ENCODE measurements around the gene SLC12A5. TPM values are rescaled to one million over a fixed set of nuclear protein-coding genes. Genes with fewer than 3 reads are reported as not detected.

The SLC12A5 gene
- total RNA-seq, 6 experiments from 2014 or later = 0.32 to 0.91 (median 0.64) TPM; not detected in 3

GRCh38 chr20:46083101-46083500 is 54.1 kb downstream of the SLC12A5 start:
- TF ChIP-seq CTCF (IDR thresholded peaks at IDR 0.05) = no peak
- TF ChIP-seq POLR2A (IDR thresholded peaks at IDR 0.05) = no peak
- no peak for DNase-seq
- Histone ChIP-seq H3K9me3 (no peaks in the 10 kb centered on the region), H3K36me3 (peaks cover 0 to 8% (median 0%) of the 10 kb centered on the region in 4 donors), H3K27ac (no peak overlapping the region), H3K4me3 (no peak overlapping the region), H3K27me3 (no peaks in the 10 kb centered on the region), H3K4me1 (peaks cover 0 to 47% (median 12%) of the 10 kb centered on the region in 4 donors)
- 67% methylated on average over 6 of the region's 6 CpGs for WGBS (ENCODE audit: insufficient coverage, low coverage, low lambda C conversion rate, missing lambda C conversion rate)
- intact Hi-C loops (cut with DNase I) = no loop called here
- ATAC-seq = no peak

- no peaks in the 10 kb centered on the region for H3K27me3 ChIP-seq
- no peak overlapping the region for H3K4me3 ChIP-seq
- H3K4me1 ChIP-seq = peaks cover 0 to 52% (median 12%) of the 10 kb centered on the region in 4 donors
- WGBS (ENCODE audit: insufficient coverage, low coverage, low lambda C conversion rate, missing lambda C conversion rate) = 88% methylated on average over 1 of the region's 1 CpG
- TF ChIP-seq POLR2A (IDR thresholded peaks at IDR 0.05) (no peak), CTCF (IDR thresholded peaks at IDR 0.05) (no peak)
- DNase-seq = no peak
- peaks cover 0 to 6% (median 0%) of the 10 kb centered on the region in 4 donors for H3K36me3 ChIP-seq
- intact Hi-C loops (cut with DNase I) = no loop called here
- no peaks in the 10 kb centered on the region for H3K9me3 ChIP-seq
- ATAC-seq = no peak
- H3K27ac ChIP-seq = no peak overlapping the region
These were observed 54.6 kb downstream of the SLC12A5 start for GRCh38 chr20:46083531-46084061.

GRCh38 chr20:46084805-46085178 is 55.8 kb downstream of the SLC12A5 start:
- no peaks in the 10 kb centered on the region for H3K27me3 ChIP-seq
- no peak overlapping the region for H3K4me3 ChIP-seq
- H3K36me3 ChIP-seq = no peaks in the 10 kb centered on the region
- intact Hi-C loops (cut with DNase I) = no loop called here
- DNase-seq = no peak
- TF ChIP-seq POLR2A (IDR thresholded peaks at IDR 0.05) (no peak), CTCF (IDR thresholded peaks at IDR 0.05) (no peak)
- H3K4me1 ChIP-seq = peaks cover 0 to 53% (median 12%) of the 10 kb centered on the region in 4 donors
- no peak for ATAC-seq
- WGBS (ENCODE audit: insufficient coverage, low coverage, low lambda C conversion rate, missing lambda C conversion rate) = 72% methylated on average over 2 of the region's 3 CpGs
- no peak overlapping the region for H3K27ac ChIP-seq
- no peaks in the 10 kb centered on the region for H3K9me3 ChIP-seq

GRCh38 chr20:46085179-46085851 is 56.3 kb downstream of the SLC12A5 start:
- peak in 1 of 4 donors; percentile 21 for ATAC-seq
- WGBS (ENCODE audit: insufficient coverage, low coverage, low lambda C conversion rate, missing lambda C conversion rate) = 41% methylated on average over 4 of the region's 4 CpGs
- H3K9me3 ChIP-seq = no peaks in the 10 kb centered on the region
- TF ChIP-seq POLR2A (IDR thresholded peaks at IDR 0.05) (no peak), CTCF (IDR thresholded peaks at IDR 0.05) (no peak)
- intact Hi-C loops (cut with DNase I) = no loop called here
- H3K27me3 ChIP-seq = no peaks in the 10 kb centered on the region
- no peak for DNase-seq
- no peak overlapping the region for H3K27ac ChIP-seq
- no peaks in the 10 kb centered on the region for H3K36me3 ChIP-seq
- no peak overlapping the region for H3K4me3 ChIP-seq
- H3K4me1 ChIP-seq = peaks cover 0 to 53% (median 12%) of the 10 kb centered on the region in 4 donors

Data from right lobe of liver (tissue), 6 donors.